NCI-H2081 treated with DMSO at 0.1 percent for 48 hours (cell line): ENCODE results near the gene PNLIPRP2.

Experiments
- DNase-seq: peaks from one replicate; lab custom pipeline; 2025; lab: John Stamatoyannopoulos, UW

Gene PNLIPRP2

GRCh38 chr10:116620423-116621400 lies at the start of gene PNLIPRP2:
TSS of gene PNLIPRP2 (plus strand) at chr10:116620953.
- no peak for DNase-seq

- no peak for DNase-seq
Measured at GRCh38 chr10:116574797-116575196, 46.0 kb upstream of the PNLIPRP2 start.

GRCh38 chr10:116587878-116588591 lies 32.7 kb upstream of the PNLIPRP2 start:
- DNase-seq: no peak

- no peak for DNase-seq
Measured at GRCh38 chr10:116588995-116589394, 31.8 kb upstream of the PNLIPRP2 start.

GRCh38 chr10:116589926-116590325 lies 30.8 kb upstream of the PNLIPRP2 start:
- DNase-seq: no peak

GRCh38 chr10:116590590-116591444 lies 29.9 kb upstream of the PNLIPRP2 start, which contains the start of gene PNLIPRP1:
TSS of gene PNLIPRP1 (plus strand) at chr10:116590959. CDS start at chr10:116591130, 171 bp downstream.
- DNase-seq: no peak

GRCh38 chr10:116593139-116593740 lies 27.5 kb upstream of the PNLIPRP2 start:
- DNase-seq: no peak

GRCh38 chr10:116594525-116595035 lies 26.2 kb upstream of the PNLIPRP2 start:
- DNase-seq: no peak

GRCh38 chr10:116596062-116596461 lies 24.7 kb upstream of the PNLIPRP2 start:
- no peak for DNase-seq

- DNase-seq: no peak
Measured at GRCh38 chr10:116597543-116597942, 23.2 kb upstream of the PNLIPRP2 start.

GRCh38 chr10:116598329-116598728 lies 22.4 kb upstream of the PNLIPRP2 start:
- no peak for DNase-seq

GRCh38 chr10:116599991-116600390 lies 20.8 kb upstream of the PNLIPRP2 start:
- no peak for DNase-seq

GRCh38 chr10:116602648-116603400 lies 17.9 kb upstream of the PNLIPRP2 start:
- DNase-seq: no peak

- no peak for DNase-seq
Measured at GRCh38 chr10:116606061-116606483, 14.7 kb upstream of the PNLIPRP2 start.

GRCh38 chr10:116607336-116607735 lies 13.4 kb upstream of the PNLIPRP2 start:
- no peak for DNase-seq

GRCh38 chr10:116608686-116609594 lies 11.8 kb upstream of the PNLIPRP2 start:
- DNase-seq: no peak

GRCh38 chr10:116610443-116611152 lies 10.2 kb upstream of the PNLIPRP2 start:
- DNase-seq: no peak

GRCh38 chr10:116611153-116611545 lies 9.6 kb upstream of the PNLIPRP2 start:
- no peak for DNase-seq
